GM23248 (cell line): ENCODE measurements around the gene LSM14B. TPM values are rescaled to one million over a fixed set of nuclear protein-coding genes. Genes with fewer than 3 reads are reported as not detected.
"Not testable (repeated sequence)": the region's sequence is repeated elsewhere in the genome, so short reads cannot be mapped to it uniquely, and the experiment has no call there.

Experiments used
- DNase-seq: peaks from one replicate; pipeline ENCODE4 v3.0.0-alpha.2; 2015
- H2AFZ ChIP-seq: fragments of 200-600 bp; sonication (generic); 2 replicates; pipeline ENCODE4 v1.6.1; 2016; ENCODE audit warnings: antibody characterized with exemption
- H3F3A ChIP-seq: fragments of 200-600 bp; sonication (generic); 2 replicates; pipeline ENCODE4 v1.6.1; 2016; ENCODE audit warnings: mild to moderate bottlenecking, antibody characterized with exemption, mixed run types; ENCODE audit not compliant: insufficient read depth
- H3K27ac ChIP-seq: fragments of 200-600 bp; sonication (generic); 2 replicates; pipeline ENCODE4 v1.5.1; 2016; ENCODE audit warnings: mild to moderate bottlenecking
- H3K27me3 ChIP-seq: fragments of 200-600 bp; sonication (generic); replicated peaks from 2 replicates; pipeline ENCODE4 v1.6.1; 2016; ENCODE audit warnings: mild to moderate bottlenecking; ENCODE audit not compliant: insufficient read depth
- H3K36me3 ChIP-seq: fragments of 200-600 bp; sonication (generic); 2 replicates; pipeline ENCODE4 v1.6.1; 2016; ENCODE audit warnings: low read depth, mild to moderate bottlenecking
- H3K4me1 ChIP-seq: fragments of 200-600 bp; sonication (generic); 2 replicates; pipeline ENCODE4 v1.6.1; 2016; ENCODE audit warnings: mild to moderate bottlenecking; ENCODE audit not compliant: insufficient read depth
- H3K4me2 ChIP-seq: fragments of 200-600 bp; sonication (generic); one replicate; pipeline ENCODE4 v1.6.1; 2016; ENCODE audit warnings: mild to moderate bottlenecking; ENCODE audit not compliant: unreplicated experiment
- H3K4me3 ChIP-seq: fragments of 200-600 bp; sonication (generic); 2 replicates; pipeline ENCODE4 v1.5.1; 2016; ENCODE audit warnings: mild to moderate bottlenecking
- H3K79me2 ChIP-seq: fragments of 200-600 bp; sonication (generic); 2 replicates; pipeline ENCODE4 v1.6.1; 2016; ENCODE audit warnings: mild to moderate bottlenecking; ENCODE audit not compliant: insufficient read depth
- H3K9ac ChIP-seq: fragments of 200-600 bp; sonication (generic); 2 replicates; pipeline ENCODE4 v1.6.1; 2016; ENCODE audit warnings: mild to moderate bottlenecking
- H3K9me2 ChIP-seq: fragments of 200-600 bp; sonication (generic); 2 replicates; pipeline ENCODE4 v1.6.1; 2016; ENCODE audit warnings: mixed run types, mild to moderate bottlenecking, moderate library complexity; ENCODE audit not compliant: insufficient read depth
- H3K9me3 ChIP-seq: fragments of 200-600 bp; sonication (generic); one replicate; pipeline ENCODE4 v1.6.1; 2017; ENCODE audit warnings: low read depth
- H4K20me1 ChIP-seq: fragments of 200-600 bp; sonication (generic); 2 replicates; pipeline ENCODE4 v1.6.0; 2016; ENCODE audit not compliant: insufficient read depth
- EZH2 ChIP-seq: fragments of 200-600 bp; sonication (generic); IDR thresholded peaks from 2 replicates; pipeline ENCODE4 v1.6.1; 2018; ENCODE audit warnings: antibody characterized with exemption, mild to moderate bottlenecking; ENCODE audit not compliant: insufficient read depth, poor library complexity, severe bottlenecking
- EZH2phosphoT487 ChIP-seq: fragments of 200-600 bp; sonication (generic); IDR thresholded peaks from 2 replicates; pipeline ENCODE4 v1.6.1; 2018; ENCODE audit warnings: antibody characterized with exemption, moderate library complexity, mild to moderate bottlenecking, low read depth; ENCODE audit not compliant: insufficient read depth
- WGBS, 2 experiments: methylation state at CpG; one replicate each; pipeline ENCODE4 v1.1.6; 2015 to 2017; ENCODE audit warnings: low lambda C conversion rate in 2 of 2, low coverage in 1 of 2; ENCODE audit errors: missing lambda C conversion rate in 2 of 2; 5-methylcytosine and 5-hydroxymethylcytosine counted together
- in situ Hi-C: fragments of 300-500 bp; cut with MboI; formaldehyde crosslinking; loops from 2 replicates; pipeline ENCODE4 v1.15.0; 2020
- polyA plus RNA-seq: library from polyadenylated mRNA; unstranded; fragments of >200 nt; fragmentation: Nextera tagmentation; extraction: Ambion mirVana; gene quantifications from 2 replicates; pipeline ENCODE4 v1.2.1, GENCODE V29; 2016
- total RNA-seq: library from RNA; depleted of rRNA; stranded (reverse); fragments of >200 nt; shearing (Covaris generic); gene quantifications from 2 replicates; pipeline ENCODE4 v1.2.3, GENCODE V29; 2014

The LSM14B gene
- total and polyA plus RNA-seq, 2 experiments from 2014 or later, result 1.3 to 28.0 TPM

GRCh38 chr20:62146019-62146755 is 23.9 kb downstream of the LSM14B start:
- Histone ChIP-seq H3K9ac (no peak overlapping the region), H3K36me3 (no peaks in the 10 kb centered on the region), H3K4me2 (no peak overlapping the region), H3K4me3 (no peak overlapping the region), H3K27me3 (no peaks in the 10 kb centered on the region), H3K4me1 (peaks cover 16% of the 10 kb centered on the region), H3F3A (peaks cover 18% of the 10 kb centered on the region), H3K79me2 (peaks cover 87% of the 10 kb centered on the region), H4K20me1 (peaks cover 5% of the 10 kb centered on the region), H2AFZ (no peak overlapping the region), H3K27ac (no peak overlapping the region), H3K9me3 (no peaks in the 10 kb centered on the region), H3K9me2 (no peaks in the 10 kb centered on the region)
- DNase-seq, result no peak
- in situ Hi-C loops, result no loop called here
- TF ChIP-seq EZH2phosphoT487 (no peak), EZH2 (no peak)
- WGBS, 2 experiments, result 92 to 94% methylated on average over 18 to 22 of the region's 22 CpGs

GRCh38 chr20:62147125-62147524 is 24.9 kb downstream of the LSM14B start:
- in situ Hi-C loops, result no loop called here
- H3K9me3 ChIP-seq, result no peaks in the 10 kb centered on the region
- H3K4me3 ChIP-seq, result no peak overlapping the region
- no peaks in the 10 kb centered on the region for H3K27me3 ChIP-seq
- H3K9me2 ChIP-seq, result no peaks in the 10 kb centered on the region
- H3K4me1 ChIP-seq, result peaks cover 9% of the 10 kb centered on the region
- H3K79me2 ChIP-seq, result peaks cover 87% of the 10 kb centered on the region
- H3F3A ChIP-seq, result peaks cover 8% of the 10 kb centered on the region
- H3K4me2 ChIP-seq, result no peak overlapping the region
- H3K27ac ChIP-seq, result no peak overlapping the region
- no peaks in the 10 kb centered on the region for H3K36me3 ChIP-seq
- DNase-seq, result no peak
- no peak overlapping the region for H3K9ac ChIP-seq
- TF ChIP-seq EZH2 (no peak), EZH2phosphoT487 (no peak)
- no peak overlapping the region for H2AFZ ChIP-seq
- 91 to 92% methylated on average over 6 of the region's 6 CpGs for WGBS, 2 experiments
- H4K20me1 ChIP-seq, result no peaks in the 10 kb centered on the region; the same call in 1 of the 2 replicates

GRCh38 chr20:62147528-62147927 is 25.3 kb downstream of the LSM14B start:
- H3K27ac ChIP-seq, result no peak overlapping the region
- H3K4me2 ChIP-seq, result no peak overlapping the region
- H3K79me2 ChIP-seq, result peaks cover 87% of the 10 kb centered on the region
- no peaks in the 10 kb centered on the region for H3K27me3 ChIP-seq
- no peaks in the 10 kb centered on the region for H3K9me2 ChIP-seq
- H3F3A ChIP-seq, result peaks cover 6% of the 10 kb centered on the region
- no peak overlapping the region for H3K9ac ChIP-seq
- no peaks in the 10 kb centered on the region for H3K36me3 ChIP-seq
- H3K9me3 ChIP-seq, result no peaks in the 10 kb centered on the region
- in situ Hi-C loops, result no loop called here
- DNase-seq, result no peak
- WGBS, 2 experiments, result 93% methylated on average over 9 of the region's 9 CpGs
- no peak overlapping the region for H3K4me3 ChIP-seq
- peaks cover 9% of the 10 kb centered on the region for H3K4me1 ChIP-seq
- no peak overlapping the region for H2AFZ ChIP-seq
- TF ChIP-seq EZH2phosphoT487 (no peak), EZH2 (no peak)
- H4K20me1 ChIP-seq, result no peaks in the 10 kb centered on the region; the same call in 1 of the 2 replicates

GRCh38 chr20:62148383-62148782 is 26.1 kb downstream of the LSM14B start:
- H3K36me3 ChIP-seq, H3K27ac ChIP-seq, DNase-seq, H3K4me2 ChIP-seq, H3K27me3 ChIP-seq, H3K4me1 ChIP-seq, H3K9ac ChIP-seq, H4K20me1 ChIP-seq, H3F3A ChIP-seq, H2AFZ ChIP-seq, in situ Hi-C loops, H3K4me3 ChIP-seq, H3K9me3 ChIP-seq, H3K9me2 ChIP-seq: not testable (repeated sequence)
- peaks cover 92% of the 10 kb centered on the region for H3K79me2 ChIP-seq
- WGBS, 2 experiments, result 93 to 97% methylated on average over 5 to 10 of the region's 10 CpGs
